PC-3 (cell line): ENCODE data around the gene AGBL1. TPM values are rescaled to one million over a fixed set of nuclear protein-coding genes. Genes with fewer than 3 reads are reported as not detected.
A peak's percentile ranks its signal among the peaks of the same experiment; 100 is the strongest.

Source experiments
- ATAC-seq: fragments of 200-7000 bp; cut with Tn5 transposase; 2 replicates; pipeline ENCODE4 v1.9.1; 2020; ENCODE audit warnings: mild to moderate bottlenecking, moderate library complexity
- BruUV-seq: library from RNA; stranded (reverse); fragments of 400-500 nt; replicated peaks from 2 replicates; lab custom pipeline; 2021; lab: Mats Ljungman, UMichigan
- CTCF ChIA-PET: fragments of 300-600 bp; sonication (Branson Sonifier 250); formaldehyde crosslinking; loops from one replicate; lab custom pipeline; 2022; ENCODE audit warnings: antibody characterized with exemption; lab: Charles Lee
- POLR2A ChIA-PET: fragments of 300-600 bp; sonication (Branson Sonifier 250); formaldehyde crosslinking; loops from one replicate; lab custom pipeline; 2022; ENCODE audit warnings: antibody characterized with exemption; ENCODE audit not compliant: unreplicated experiment; lab: Charles Lee
- DNase-seq: peaks from one replicate; pipeline ENCODE4 v3.0.0-alpha.2; 2015
- H2AFZ ChIP-seq: fragments of 300-600 bp; sonication (generic); 2 replicates; pipeline ENCODE4 v1.6.0; 2016; ENCODE audit warnings: antibody characterized with exemption, low read length
- H3F3A ChIP-seq: fragments of 300-600 bp; sonication (generic); one replicate; pipeline ENCODE4 v1.6.0; 2017; ENCODE audit warnings: antibody characterized with exemption, low read length, control low read depth, mild to moderate bottlenecking; ENCODE audit not compliant: unreplicated experiment
- H3K27ac ChIP-seq: fragments of 300-600 bp; sonication (generic); 2 replicates; pipeline ENCODE4 v1.5.1; 2016; ENCODE audit warnings: mild to moderate bottlenecking, low read length
- H3K27me3 ChIP-seq: fragments of 300-600 bp; sonication (generic); 2 replicates; pipeline ENCODE4 v1.6.1; 2016; ENCODE audit warnings: low read length, mixed read lengths
- H3K36me3 ChIP-seq: fragments of 300-600 bp; sonication (generic); 2 replicates; pipeline ENCODE4 v1.6.1; 2016; ENCODE audit warnings: low read depth, mixed run types, low read length, mixed read lengths
- H3K4me1 ChIP-seq: fragments of 300-600 bp; sonication (generic); 2 replicates; pipeline ENCODE4 v1.5.1; 2016; ENCODE audit warnings: low read length; ENCODE audit not compliant: insufficient read depth
- H3K4me2 ChIP-seq: fragments of 300-600 bp; sonication (generic); 2 replicates; pipeline ENCODE4 v1.6.0; 2016; ENCODE audit warnings: low read length
- H3K4me3 ChIP-seq: fragments of 300-600 bp; sonication (generic); 2 replicates; pipeline ENCODE4 v1.5.1; 2016; ENCODE audit warnings: mild to moderate bottlenecking, low read length, mixed read lengths
- H3K79me2 ChIP-seq: fragments of 300-600 bp; sonication (generic); 2 replicates; pipeline ENCODE4 v1.6.1; 2017; ENCODE audit warnings: low read length, mixed read lengths
- H3K9ac ChIP-seq: fragments of 300-600 bp; sonication (generic); 2 replicates; pipeline ENCODE4 v1.6.0; 2016; ENCODE audit warnings: mild to moderate bottlenecking, low read length
- H3K9me2 ChIP-seq: fragments of 300-600 bp; sonication (generic); replicated peaks from 2 replicates; pipeline ENCODE4 v1.6.1; 2016; ENCODE audit warnings: mixed run types, low read length, mixed read lengths
- H3K9me3 ChIP-seq: fragments of 300-600 bp; sonication (generic); 2 replicates; pipeline ENCODE4 v1.6.1; 2016; ENCODE audit warnings: low read length, mixed read lengths
- H4K20me1 ChIP-seq: fragments of 300-600 bp; sonication (generic); 2 replicates; pipeline ENCODE4 v1.6.1; 2016; ENCODE audit warnings: low read length, mixed read lengths
- EZH2 ChIP-seq: fragments of 300-600 bp; sonication (generic); IDR thresholded peaks from one replicate; pipeline ENCODE4 v1.6.1; 2017; ENCODE audit warnings: antibody characterized with exemption, mild to moderate bottlenecking, low read length; ENCODE audit not compliant: unreplicated experiment
- EZH2phosphoT487 ChIP-seq: fragments of 300-600 bp; sonication (generic); IDR thresholded peaks from 2 replicates; pipeline ENCODE4 v1.6.1; 2018; ENCODE audit warnings: mild to moderate bottlenecking, antibody characterized with exemption, low read length, borderline replicate concordance
- intact Hi-C: fragments of 100-400 bp; cut with micrococcal nuclease; formaldehyde crosslinking; loops from 2 replicates; pipeline ENCODE4 v1.9.0; 2023
- total RNA-seq: library from RNA; depleted of rRNA; stranded (reverse); fragments of >200 nt; gene quantifications from 2 replicates; pipeline ENCODE4 v1.2.3, GENCODE V29; 2014
- TF ChIP-seq, protein P1 (sequence below): fragments of 300-600 bp; sonication (generic); conservative IDR thresholded peaks from 2 replicates; pipeline ENCODE4 v1.5.1; 2017; ENCODE audit warnings: antibody characterized with exemption, low read depth, mild to moderate bottlenecking, low read length

AGBL1 gene
- total RNA-seq, 1 experiment from 2014 or later = not detected

GRCh38 chr15:87045746-87046145, 966.1 kb downstream of the AGBL1 start:
- BruUV-seq = no TSS peak
- no peak for ATAC-seq
- CTCF ChIA-PET = no interaction called here

GRCh38 chr15:87047203-87047965, 967.7 kb downstream of the AGBL1 start:
- no TSS peak for BruUV-seq
- Histone ChIP-seq H4K20me1 (no peaks in the 10 kb centered on the region), H2AFZ (no peak overlapping the region), H3K9me2 (no peaks in the 10 kb centered on the region), H3K4me1 (no peaks in the 10 kb centered on the region), H3F3A (no peaks in the 10 kb centered on the region), H3K79me2 (no peaks in the 10 kb centered on the region), H3K9me3 (no peaks in the 10 kb centered on the region), H3K4me3 (no peak overlapping the region), H3K4me2 (no peak overlapping the region), H3K27ac (no peak overlapping the region), H3K9ac (no peak overlapping the region), H3K36me3 (no peaks in the 10 kb centered on the region), H3K27me3 (no peaks in the 10 kb centered on the region)
- intact Hi-C loops = no loop called here
- ChIA-PET POLR2A (no interaction called here), CTCF (no interaction called here)
- no peak for ATAC-seq
- TF ChIP-seq EZH2phosphoT487 (no peak), EZH2 (no peak)
- TF ChIP-seq, protein P1, sequence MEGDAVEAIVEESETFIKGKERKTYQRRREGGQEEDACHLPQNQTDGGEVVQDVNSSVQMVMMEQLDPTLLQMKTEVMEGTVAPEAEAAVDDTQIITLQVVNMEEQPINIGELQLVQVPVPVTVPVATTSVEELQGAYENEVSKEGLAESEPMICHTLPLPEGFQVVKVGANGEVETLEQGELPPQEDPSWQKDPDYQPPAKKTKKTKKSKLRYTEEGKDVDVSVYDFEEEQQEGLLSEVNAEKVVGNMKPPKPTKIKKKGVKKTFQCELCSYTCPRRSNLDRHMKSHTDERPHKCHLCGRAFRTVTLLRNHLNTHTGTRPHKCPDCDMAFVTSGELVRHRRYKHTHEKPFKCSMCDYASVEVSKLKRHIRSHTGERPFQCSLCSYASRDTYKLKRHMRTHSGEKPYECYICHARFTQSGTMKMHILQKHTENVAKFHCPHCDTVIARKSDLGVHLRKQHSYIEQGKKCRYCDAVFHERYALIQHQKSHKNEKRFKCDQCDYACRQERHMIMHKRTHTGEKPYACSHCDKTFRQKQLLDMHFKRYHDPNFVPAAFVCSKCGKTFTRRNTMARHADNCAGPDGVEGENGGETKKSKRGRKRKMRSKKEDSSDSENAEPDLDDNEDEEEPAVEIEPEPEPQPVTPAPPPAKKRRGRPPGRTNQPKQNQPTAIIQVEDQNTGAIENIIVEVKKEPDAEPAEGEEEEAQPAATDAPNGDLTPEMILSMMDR = no peak
- no peak for DNase-seq

More at GRCh38 chr15:87045746-87046145, 966.1 kb downstream of the AGBL1 start:
- Histone ChIP-seq H3K4me3 (no peak overlapping the region), H3F3A (no peaks in the 10 kb centered on the region), H3K79me2 (no peaks in the 10 kb centered on the region), H3K36me3 (no peaks in the 10 kb centered on the region), H3K9ac (no peak overlapping the region), H3K9me2 (no peaks in the 10 kb centered on the region), H2AFZ (no peak overlapping the region), H3K4me2 (no peak overlapping the region), H3K4me1 (no peaks in the 10 kb centered on the region), H3K9me3 (no peaks in the 10 kb centered on the region), H4K20me1 (no peaks in the 10 kb centered on the region), H3K27me3 (no peaks in the 10 kb centered on the region), H3K27ac (no peak overlapping the region)
- intact Hi-C loops = no loop called here
- POLR2A ChIA-PET = no interaction called here
- peak; percentile 25 for DNase-seq
- TF ChIP-seq, protein P1 = no peak
- no peak for TF ChIP-seq EZH2
- no peak for TF ChIP-seq EZH2phosphoT487
